NB4 (cell line): Measurements from ENCODE around the gene OSTC.

ENCODE experiments used
- DNase-seq: peaks from one replicate; pipeline ENCODE4 v3.0.0; 2010; ENCODE audit warnings: low read depth
- H3K4me3 ChIP-seq: one replicate; pipeline ENCODE4 v1.5.1; 2011; ENCODE audit warnings: mild to moderate bottlenecking, low read depth, low read length, moderate library complexity
- CTCF ChIP-seq: IDR thresholded peaks from one replicate; pipeline ENCODE4 v1.5.1; 2012; ENCODE audit warnings: low read depth, low read length
- MAX ChIP-seq: IDR thresholded peaks from 2 replicates; pipeline ENCODE4 v1.6.1; 2011; ENCODE audit warnings: low read depth, low read length
- MYC ChIP-seq: IDR thresholded peaks from 2 replicates; pipeline ENCODE4 v1.6.1; 2011; ENCODE audit warnings: low read depth, low read length
- POLR2A ChIP-seq: IDR thresholded peaks from 2 replicates; pipeline ENCODE4 v1.6.1; 2011; ENCODE audit warnings: mild to moderate bottlenecking; ENCODE audit not compliant: insufficient read length; ENCODE audit errors: extremely low read depth

Gene OSTC

GRCh38 chr4:108619372-108620100 is 30.9 kb upstream of the OSTC start:
- TF ChIP-seq MAX, result no peak
- TF ChIP-seq POLR2A, result no peak
- no peak for TF ChIP-seq CTCF
- no peak for TF ChIP-seq MYC
- DNase-seq, result no peak
- peak overlapping the region; percentile 96 for H3K4me3 ChIP-seq

- TF ChIP-seq CTCF (no peak), MAX (peak; percentile 71), POLR2A (peak; percentile 91), MYC (peak; percentile 87)
- peak within 1 kb of the TSS; percentile 96 for H3K4me3 ChIP-seq
- peak; percentile 97 for DNase-seq
Observed at GRCh38 chr4:108620101-108620932, 30.1 kb upstream of the OSTC start, which contains the start of gene RPL34. RPL34 (plus strand) TSS chr4:108620576; CDS start chr4:108621960, 1,384 bp downstream.

- DNase-seq, result no peak
- TF ChIP-seq MYC, result no peak
- TF ChIP-seq MAX, result no peak
- no peak for TF ChIP-seq POLR2A
- TF ChIP-seq CTCF, result no peak
Observed at GRCh38 chr4:108620933-108621905, 29.2 kb upstream of the OSTC start.

GRCh38 chr4:108622022-108622421 is 28.4 kb upstream of the OSTC start:
- TF ChIP-seq MAX (no peak), CTCF (no peak), MYC (no peak), POLR2A (no peak)
- H3K4me3 ChIP-seq, result peak overlapping the region; percentile 96
- DNase-seq, result no peak

More at GRCh38 chr4:108620933-108621905, 29.2 kb upstream of the OSTC start:
- H3K4me3 ChIP-seq, result peak overlapping the region; percentile 96

GRCh38 chr4:108622828-108623227 is 27.6 kb upstream of the OSTC start:
- DNase-seq, result no peak
- peak overlapping the region; percentile 96 for H3K4me3 ChIP-seq
- TF ChIP-seq POLR2A (no peak), CTCF (no peak), MAX (no peak), MYC (no peak)
